OCI-LY7 (cell line): Measurements from ENCODE around the gene PRSS2. TPM values are rescaled to one million over a fixed set of nuclear protein-coding genes. Genes with fewer than 3 reads are reported as not detected.

ENCODE experiments used
- Bru-seq: library from RNA; stranded (reverse); fragments of 400-500 nt; gene quantifications from one replicate; lab custom pipeline; 2021; lab: Mats Ljungman, UMichigan
- BruChase-seq, 2 experiments: library from RNA; stranded (reverse); fragments of 400-500 nt; gene quantifications; one replicate each; lab custom pipeline; 2021; lab: Mats Ljungman, UMichigan
- BruUV-seq: library from RNA; stranded (reverse); fragments of 400-500 nt; replicated peaks from 2 replicates; lab custom pipeline; 2021; lab: Mats Ljungman, UMichigan
- CTCF ChIA-PET: fragments of 300-600 bp; sonication (Branson Sonifier 250); formaldehyde crosslinking; loops from one replicate; lab custom pipeline; 2022; ENCODE audit warnings: antibody characterized with exemption; ENCODE audit not compliant: unreplicated experiment; lab: Charles Lee
- POLR2A ChIA-PET: fragments of 300-600 bp; sonication (Branson Sonifier 250); formaldehyde crosslinking; loops from one replicate; lab custom pipeline; 2022; ENCODE audit warnings: antibody characterized with exemption; lab: Charles Lee
- DNase-seq: peaks from one replicate; pipeline ENCODE4 v3.0.0-alpha.2; 2015; ENCODE audit warnings: low spot score
- H2AFZ ChIP-seq: fragments of 200-600 bp; sonication (generic), shearing (Covaris generic); 2 replicates; pipeline ENCODE4 v1.6.1; 2014; ENCODE audit warnings: mild to moderate bottlenecking, antibody characterized with exemption, low read length, moderate library complexity
- H3K27ac ChIP-seq: fragments of 200-600 bp; sonication (generic); 2 replicates; pipeline ENCODE4 v1.5.1; 2014; ENCODE audit warnings: mixed run types, low read depth, mild to moderate bottlenecking, moderate library complexity, low read length, inconsistent platforms; ENCODE audit not compliant: poor library complexity, severe bottlenecking
- H3K36me3 ChIP-seq: fragments of 200-600 bp; sonication (generic); 2 replicates; pipeline ENCODE4 v1.6.1; 2014; ENCODE audit warnings: mild to moderate bottlenecking, antibody characterized with exemption, low read length, moderate library complexity, mixed read lengths; ENCODE audit not compliant: insufficient read depth
- H3K4me1 ChIP-seq: fragments of 200-600 bp; sonication (generic); 2 replicates; pipeline ENCODE4 v1.5.1; 2014; ENCODE audit warnings: mild to moderate bottlenecking, low read length; ENCODE audit not compliant: insufficient read depth, poor library complexity, severe bottlenecking
- H3K4me2 ChIP-seq: fragments of 200-600 bp; sonication (generic); 2 replicates; pipeline ENCODE4 v1.6.1; 2014; ENCODE audit warnings: mild to moderate bottlenecking, low read length
- H3K4me3 ChIP-seq: fragments of 200-600 bp; sonication (generic); 2 replicates; pipeline ENCODE4 v1.5.1; 2014; ENCODE audit warnings: mild to moderate bottlenecking, low read depth, low read length; ENCODE audit not compliant: poor library complexity, severe bottlenecking
- H3K79me2 ChIP-seq: fragments of 200-600 bp; sonication (generic); 2 replicates; pipeline ENCODE4 v1.6.1; 2016; ENCODE audit warnings: low read depth, mild to moderate bottlenecking, low read length, moderate library complexity, mixed read lengths; ENCODE audit not compliant: insufficient read depth
- H3K9me2 ChIP-seq: fragments of 200-600 bp; sonication (generic); 2 replicates; pipeline ENCODE4 v1.6.1; 2016; ENCODE audit warnings: mild to moderate bottlenecking, low read length, mixed read lengths; ENCODE audit not compliant: insufficient read depth
- H3K9me3 ChIP-seq: fragments of 200-600 bp; sonication (generic); 2 replicates; pipeline ENCODE4 v1.6.1; 2014; ENCODE audit warnings: mild to moderate bottlenecking, mixed run types, low read length, mixed read lengths
- H4K20me1 ChIP-seq: fragments of 200-600 bp; sonication (generic); 2 replicates; pipeline ENCODE4 v1.6.1; 2014; ENCODE audit warnings: mild to moderate bottlenecking, antibody characterized with exemption, low read length, moderate library complexity, mixed read lengths; ENCODE audit not compliant: insufficient read depth
- EZH2phosphoT487 ChIP-seq: fragments of 200-600 bp; sonication (generic); IDR thresholded peaks from 2 replicates; pipeline ENCODE4 v1.6.1; 2018; ENCODE audit warnings: low read depth, borderline replicate concordance, mild to moderate bottlenecking, mixed run types, antibody characterized with exemption, low read length, moderate library complexity, mixed read lengths
- intact Hi-C: fragments of 100-400 bp; cut with micrococcal nuclease; formaldehyde crosslinking; loops from one replicate; pipeline ENCODE4 v1.10.0; 2022; ENCODE audit not compliant: unreplicated experiment
- long read RNA-seq: library from polyadenylated mRNA; stranded (forward); transcript quantifications from one replicate; pipeline ENCODE4 v2.0.0, GENCODE V29; 2022
- total RNA-seq, 2 experiments: library from RNA; depleted of rRNA in 1 of 2; stranded (reverse); fragments of >200 nt in 1 of 2; shearing (Covaris generic) in 1 of 2; gene quantifications; 2 replicates each; pipeline ENCODE4 v1.2.3, GENCODE V29; 2014 to 2022
- TF ChIP-seq, protein P1 (sequence below): fragments of 200-600 bp; sonication (generic); conservative IDR thresholded peaks from 2 replicates; pipeline ENCODE4 v1.5.1; 2014; ENCODE audit warnings: mild to moderate bottlenecking, antibody characterized with exemption, low read length, moderate library complexity, mixed read lengths

Gene PRSS2
- 0.23 and 0.60 TPM in 2 replicates for total RNA-seq (2014; rRNA removed; shearing (Covaris generic))
- 1.1 TPM in 2 replicates for total RNA-seq (2022)
- Bru-seq, nascent RNA: percentile 11 among the genes with signal in this experiment
- percentile 21 among the genes with signal in this experiment for BruChase-seq, experiment 1, labeled RNA remaining after a 6-hour chase
- percentile 15 among the genes with signal in this experiment for BruChase-seq, experiment 2, labeled RNA remaining after a 2-hour chase
- long read RNA-seq, partial matches to known transcripts: 1 of 2 reads
- long read RNA-seq, other reads (novel, unspliced or antisense): 0 of 2 reads

DNA sequence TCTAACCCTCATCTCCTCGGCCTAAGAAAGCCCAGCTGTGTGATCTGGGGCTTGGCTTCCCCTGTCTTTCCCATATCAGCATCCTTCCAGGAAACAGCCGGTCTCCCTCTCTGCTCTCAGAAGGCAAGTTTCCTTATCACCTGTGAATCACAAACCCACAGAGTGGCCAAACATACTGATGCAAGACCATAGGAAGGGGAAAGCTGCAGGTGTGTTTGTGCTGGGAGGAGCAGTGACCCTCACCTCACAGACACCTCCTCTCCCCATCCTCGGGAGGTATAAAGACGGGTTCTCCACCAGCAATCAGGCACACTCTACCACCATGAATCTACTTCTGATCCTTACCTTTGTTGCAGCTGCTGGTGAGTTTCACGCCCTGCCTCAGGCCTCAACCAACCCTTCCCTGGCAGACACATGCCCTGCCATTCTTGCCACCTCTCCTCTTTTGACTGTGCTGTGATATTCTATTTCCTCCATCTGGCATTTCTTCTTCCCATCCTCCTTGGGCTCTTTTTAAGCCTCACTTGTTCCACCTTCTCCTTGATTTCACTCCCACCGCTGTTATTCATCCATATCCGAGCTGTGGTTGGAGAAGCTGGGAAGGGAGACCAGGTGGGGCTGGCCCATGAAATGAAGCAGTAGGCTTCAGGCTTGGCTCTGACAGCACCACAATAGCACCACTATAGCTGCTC is at the start of gene PRSS2:
TSS of gene PRSS2 (plus strand) at position 310 of the 692 bp plus-strand sequence. CDS start at position 323, 13 bp downstream.
- Histone ChIP-seq H2AFZ (no peak within 1 kb of the TSS), H3K36me3 (no peaks in the 10 kb centered on the region), H3K79me2 (no peaks in the 10 kb centered on the region), H3K4me1 (peaks cover 35% of the 10 kb centered on the region), H3K9me2 (no peaks in the 10 kb centered on the region), H3K4me2 (peak within 1 kb of the TSS; percentile 61), H3K9me3 (no peaks in the 10 kb centered on the region), H3K4me3 (peak within 1 kb of the TSS; percentile 7), H4K20me1 (no peaks in the 10 kb centered on the region), H3K27ac (peak within 1 kb of the TSS; percentile 78)
- peak; percentile 53 for DNase-seq
- intact Hi-C loops: loop anchor here (1.0 to 2.0 kb wide), 4 partner anchors 30 to 57 kb away; no protein-coding TSS in a partner anchor
- ChIA-PET CTCF (interaction anchor here (1.1 to 1.3 kb wide), 2 partner anchors 40 to 57 kb away, joined by 4 to 7 read pairs; no protein-coding TSS in a partner anchor), POLR2A (interaction anchor here (0.7 to 3.0 kb wide), 10 partner anchors 8 to 57 kb away, joined by 3 to 23 read pairs (median 4); no protein-coding TSS in a partner anchor)
- TF ChIP-seq, protein P1, sequence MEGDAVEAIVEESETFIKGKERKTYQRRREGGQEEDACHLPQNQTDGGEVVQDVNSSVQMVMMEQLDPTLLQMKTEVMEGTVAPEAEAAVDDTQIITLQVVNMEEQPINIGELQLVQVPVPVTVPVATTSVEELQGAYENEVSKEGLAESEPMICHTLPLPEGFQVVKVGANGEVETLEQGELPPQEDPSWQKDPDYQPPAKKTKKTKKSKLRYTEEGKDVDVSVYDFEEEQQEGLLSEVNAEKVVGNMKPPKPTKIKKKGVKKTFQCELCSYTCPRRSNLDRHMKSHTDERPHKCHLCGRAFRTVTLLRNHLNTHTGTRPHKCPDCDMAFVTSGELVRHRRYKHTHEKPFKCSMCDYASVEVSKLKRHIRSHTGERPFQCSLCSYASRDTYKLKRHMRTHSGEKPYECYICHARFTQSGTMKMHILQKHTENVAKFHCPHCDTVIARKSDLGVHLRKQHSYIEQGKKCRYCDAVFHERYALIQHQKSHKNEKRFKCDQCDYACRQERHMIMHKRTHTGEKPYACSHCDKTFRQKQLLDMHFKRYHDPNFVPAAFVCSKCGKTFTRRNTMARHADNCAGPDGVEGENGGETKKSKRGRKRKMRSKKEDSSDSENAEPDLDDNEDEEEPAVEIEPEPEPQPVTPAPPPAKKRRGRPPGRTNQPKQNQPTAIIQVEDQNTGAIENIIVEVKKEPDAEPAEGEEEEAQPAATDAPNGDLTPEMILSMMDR: no peak
- TF ChIP-seq EZH2phosphoT487: no peak
- no TSS peak for BruUV-seq

DNA sequence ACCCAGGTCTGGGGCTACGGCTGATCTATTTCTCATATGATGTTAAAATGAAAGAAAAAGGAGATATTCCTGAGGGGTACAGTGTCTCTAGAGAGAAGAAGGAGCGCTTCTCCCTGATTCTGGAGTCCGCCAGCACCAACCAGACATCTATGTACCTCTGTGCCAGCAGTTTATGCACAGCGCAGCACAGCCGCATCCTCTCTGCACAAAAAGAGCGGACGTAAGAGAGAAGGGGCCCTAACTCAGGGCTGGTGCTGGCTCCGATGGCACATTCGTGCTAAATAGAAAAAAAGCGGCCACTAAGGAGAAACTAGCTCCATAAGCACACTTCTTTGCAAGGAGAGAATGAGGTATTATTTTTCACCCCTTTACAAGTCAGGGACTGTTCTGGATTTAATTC is 49.8 kb upstream of the PRSS2 start:
- H3K4me3 ChIP-seq: no peak overlapping the region
- peaks cover 3% of the 10 kb centered on the region for H3K4me1 ChIP-seq
- POLR2A ChIA-PET: no interaction called here
- H3K4me2 ChIP-seq: no peak overlapping the region
- no peak overlapping the region for H3K27ac ChIP-seq
- TF ChIP-seq, protein P1: no peak
- no peak for TF ChIP-seq EZH2phosphoT487
- H3K9me2 ChIP-seq: no peaks in the 10 kb centered on the region
- CTCF ChIA-PET: no interaction called here
- no peaks in the 10 kb centered on the region for H4K20me1 ChIP-seq
- H2AFZ ChIP-seq: no peak overlapping the region
- intact Hi-C loops: no loop called here
- H3K36me3 ChIP-seq: no peaks in the 10 kb centered on the region
- 0 out of 2 replicates have a peak, but pooled peaks cover 4% of the 10 kb centered on the region for H3K9me3 ChIP-seq
- no peaks in the 10 kb centered on the region for H3K79me2 ChIP-seq
- DNase-seq: no peak
- no TSS peak for BruUV-seq
